ENCODE data around the gene B4GALT1.
A peak's percentile ranks its signal among the peaks of the same experiment; 100 is the strongest.
"Not testable (repeated sequence)": the region's sequence is repeated elsewhere in the genome, so short reads cannot be mapped to it uniquely, and the experiment has no call there.

B4GALT1 gene

GRCh38 chr9:33162721-33163311 lies 4.3 kb downstream of the B4GALT1 start:
- FAIRE-seq, result no peak
- DNase-seq (ENCODE audit: low spot score), result no peak

GRCh38 chr9:33161589-33162132 lies 5.5 kb downstream of the B4GALT1 start:
- DNase-seq (ENCODE audit: low spot score), result no peak
- FAIRE-seq, result no peak

GRCh38 chr9:33161011-33161588 lies 6.0 kb downstream of the B4GALT1 start:
- FAIRE-seq (no peak), DNase-seq (ENCODE audit: low spot score) (peak; percentile 93)

- DNase-seq (ENCODE audit: low spot score); FAIRE-seq: not testable (repeated sequence)
Measured at GRCh38 chr9:33160446-33160845, 6.7 kb downstream of the B4GALT1 start.

- DNase-seq (ENCODE audit: low spot score) (no peak), FAIRE-seq (no peak)
Measured at GRCh38 chr9:33159777-33160127, 7.4 kb downstream of the B4GALT1 start.

- peak; percentile 44 for DNase-seq (ENCODE audit: low spot score)
- no peak for FAIRE-seq
Measured at GRCh38 chr9:33158843-33159776, 8.0 kb downstream of the B4GALT1 start.

GRCh38 chr9:33157960-33158842 lies 8.9 kb downstream of the B4GALT1 start:
- FAIRE-seq (no peak), DNase-seq (ENCODE audit: low spot score) (no peak)

- no peak for DNase-seq (ENCODE audit: low spot score)
- no peak for FAIRE-seq
Measured at GRCh38 chr9:33155393-33155792, 11.7 kb downstream of the B4GALT1 start.

GRCh38 chr9:33154371-33154770 lies 12.8 kb downstream of the B4GALT1 start:
- DNase-seq (ENCODE audit: low spot score) (no peak), FAIRE-seq (no peak)

- FAIRE-seq, result no peak
- no peak for DNase-seq (ENCODE audit: low spot score)
Measured at GRCh38 chr9:33153666-33154065, 13.5 kb downstream of the B4GALT1 start.

- DNase-seq (ENCODE audit: low spot score) (no peak), FAIRE-seq (no peak)
Measured at GRCh38 chr9:33153001-33153400, 14.1 kb downstream of the B4GALT1 start.

- no peak for FAIRE-seq
- no peak for DNase-seq (ENCODE audit: low spot score)
Measured at GRCh38 chr9:33151601-33152000, 15.5 kb downstream of the B4GALT1 start.

- peak; percentile 71 for DNase-seq (ENCODE audit: low spot score)
- FAIRE-seq, result no peak
Measured at GRCh38 chr9:33151007-33151557, 16.1 kb downstream of the B4GALT1 start.

GRCh38 chr9:33148367-33149014 lies 18.6 kb downstream of the B4GALT1 start:
- DNase-seq (ENCODE audit: low spot score) (no peak), FAIRE-seq (no peak)

GRCh38 chr9:33147416-33148169 lies 19.5 kb downstream of the B4GALT1 start:
- FAIRE-seq, result no peak
- no peak for DNase-seq (ENCODE audit: low spot score)

- no peak for DNase-seq (ENCODE audit: low spot score)
- no peak for FAIRE-seq
Measured at GRCh38 chr9:33146298-33146697, 20.8 kb downstream of the B4GALT1 start.

- DNase-seq (ENCODE audit: low spot score) (no peak), FAIRE-seq (no peak)
Measured at GRCh38 chr9:33144551-33144950, 22.6 kb downstream of the B4GALT1 start.

- FAIRE-seq, result no peak
- no peak for DNase-seq (ENCODE audit: low spot score)
Measured at GRCh38 chr9:33143241-33143661, 23.9 kb downstream of the B4GALT1 start.

- no peak for DNase-seq (ENCODE audit: low spot score)
Measured at GRCh38 chr9:33142535-33142934, 24.6 kb downstream of the B4GALT1 start.

More at GRCh38 chr9:33142535-33142934, 24.6 kb downstream of the B4GALT1 start:
- no peak for FAIRE-seq

Measured in urothelium cell line (cell line).